Measurements from ENCODE around the gene EAPP.
"Not testable (repeated sequence)": the region's sequence is repeated elsewhere in the genome, so short reads cannot be mapped to it uniquely, and the experiment has no call there.

EAPP gene

DNA sequence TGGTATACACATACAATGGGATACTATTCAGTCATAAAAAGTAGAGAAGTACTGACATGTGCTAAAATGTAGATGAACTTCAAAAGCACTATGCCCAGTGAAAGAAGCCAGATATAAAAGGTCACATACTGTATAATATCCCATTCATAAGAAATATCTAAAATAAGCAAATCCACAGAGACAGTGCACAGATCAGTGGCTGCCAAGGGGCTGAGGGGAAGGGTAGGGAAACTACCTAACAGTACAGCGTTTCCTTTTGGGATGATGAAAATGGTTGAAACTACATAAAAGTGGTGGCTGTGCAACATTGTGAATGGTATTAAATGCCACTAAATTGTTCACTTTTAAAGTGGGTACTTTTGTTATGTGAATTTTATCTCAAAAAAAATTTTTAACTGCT lies 11.9 kb downstream of the EAPP start:
- Histone ChIP-seq H3K27ac (ENCODE audit: low read length) (no peak overlapping the region), H3K4me3 (ENCODE audit: low read length) (no peak overlapping the region), H3K9me3 (ENCODE audit: insufficient read depth, low read depth, low read length) (no peaks in the 10 kb centered on the region), H3K36me3 (ENCODE audit: insufficient read depth, low read depth, low read length) (peaks cover 69% of the 10 kb centered on the region), H3K9ac (ENCODE audit: low read depth, low read length) (no peak overlapping the region), H3K4me1 (ENCODE audit: insufficient read depth, low read length) (no peaks in the 10 kb centered on the region), H3K27me3 (ENCODE audit: insufficient read depth, low read length) (no peaks in the 10 kb centered on the region)

DNA sequence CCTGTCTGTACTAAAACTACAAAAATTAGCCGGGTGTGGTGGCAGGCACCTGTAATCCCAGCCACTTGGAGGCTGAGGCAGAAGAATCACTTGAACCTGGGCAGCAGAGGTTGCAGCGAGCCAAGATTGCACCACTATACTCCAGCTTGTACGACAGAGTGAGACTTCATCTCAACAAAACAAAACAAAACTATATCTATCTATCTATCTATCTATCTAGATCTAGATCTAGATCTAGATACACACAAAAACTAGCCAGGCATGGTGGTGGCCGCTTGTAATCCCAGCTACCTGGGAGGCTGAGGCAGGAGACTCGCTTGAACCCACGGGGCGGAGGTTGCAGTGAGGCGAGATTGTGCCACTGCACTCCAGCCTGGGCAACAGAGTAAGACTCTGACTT lies 15.3 kb downstream of the EAPP start:
- peaks cover 64% of the 10 kb centered on the region for H3K36me3 ChIP-seq (ENCODE audit: insufficient read depth, low read depth, low read length)
- H3K4me3 ChIP-seq (ENCODE audit: low read length); H3K27me3 ChIP-seq (ENCODE audit: insufficient read depth, low read length); H3K4me1 ChIP-seq (ENCODE audit: insufficient read depth, low read length); H3K9ac ChIP-seq (ENCODE audit: low read depth, low read length); H3K9me3 ChIP-seq (ENCODE audit: insufficient read depth, low read depth, low read length); H3K27ac ChIP-seq (ENCODE audit: low read length): not testable (repeated sequence)

DNA sequence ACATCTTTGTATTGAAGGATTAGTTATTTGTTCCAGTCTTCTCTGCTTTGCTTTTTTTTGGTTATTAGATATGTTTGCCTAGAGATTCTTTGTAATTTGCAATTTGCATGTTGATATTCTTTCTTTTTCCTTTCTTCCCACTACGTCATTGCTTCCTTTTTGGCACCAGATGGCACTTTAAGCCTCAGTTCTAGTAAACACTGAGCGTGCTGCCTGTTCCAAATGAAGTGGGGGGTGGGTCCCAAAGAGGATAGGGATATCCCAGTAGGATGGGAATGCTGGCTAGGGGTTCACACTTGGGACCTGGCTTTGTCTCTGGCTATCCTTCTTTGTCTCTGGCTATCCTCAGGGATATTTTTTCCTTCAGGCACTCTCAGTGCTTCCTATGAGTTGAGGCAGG lies 17.0 kb downstream of the EAPP start:
- Histone ChIP-seq H3K9ac (ENCODE audit: low read depth, low read length) (no peak overlapping the region), H3K9me3 (ENCODE audit: insufficient read depth, low read depth, low read length) (no peaks in the 10 kb centered on the region), H3K36me3 (ENCODE audit: insufficient read depth, low read depth, low read length) (peaks cover 64% of the 10 kb centered on the region), H3K4me1 (ENCODE audit: insufficient read depth, low read length) (no peaks in the 10 kb centered on the region), H3K27ac (ENCODE audit: low read length) (no peak overlapping the region), H3K4me3 (ENCODE audit: low read length) (no peak overlapping the region), H3K27me3 (ENCODE audit: insufficient read depth, low read length) (no peaks in the 10 kb centered on the region)

DNA sequence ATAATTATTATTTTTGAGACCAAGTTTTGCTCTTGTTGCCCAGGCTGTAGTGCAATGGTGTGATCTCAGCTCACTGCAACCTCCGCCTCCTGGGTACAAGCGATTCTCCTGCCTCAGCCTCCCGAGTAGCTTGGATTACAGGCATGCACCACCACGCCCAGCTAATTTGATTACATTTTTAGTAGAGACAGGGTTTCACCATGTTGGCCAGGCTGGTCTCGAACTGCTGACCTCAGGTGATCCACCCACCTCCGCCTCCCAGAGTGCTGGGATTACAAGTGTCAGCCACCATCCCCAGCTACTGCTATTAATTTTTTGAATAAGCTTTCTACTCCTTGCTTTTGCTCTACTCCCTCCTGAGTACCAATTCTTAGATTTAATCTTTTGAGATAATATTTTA lies 18.4 kb downstream of the EAPP start:
- H3K4me3 ChIP-seq (ENCODE audit: low read length); H3K27me3 ChIP-seq (ENCODE audit: insufficient read depth, low read length); H3K9ac ChIP-seq (ENCODE audit: low read depth, low read length); H3K9me3 ChIP-seq (ENCODE audit: insufficient read depth, low read depth, low read length); H3K27ac ChIP-seq (ENCODE audit: low read length); H3K4me1 ChIP-seq (ENCODE audit: insufficient read depth, low read length): not testable (repeated sequence)
- H3K36me3 ChIP-seq (ENCODE audit: insufficient read depth, low read depth, low read length): peaks cover 60% of the 10 kb centered on the region

DNA sequence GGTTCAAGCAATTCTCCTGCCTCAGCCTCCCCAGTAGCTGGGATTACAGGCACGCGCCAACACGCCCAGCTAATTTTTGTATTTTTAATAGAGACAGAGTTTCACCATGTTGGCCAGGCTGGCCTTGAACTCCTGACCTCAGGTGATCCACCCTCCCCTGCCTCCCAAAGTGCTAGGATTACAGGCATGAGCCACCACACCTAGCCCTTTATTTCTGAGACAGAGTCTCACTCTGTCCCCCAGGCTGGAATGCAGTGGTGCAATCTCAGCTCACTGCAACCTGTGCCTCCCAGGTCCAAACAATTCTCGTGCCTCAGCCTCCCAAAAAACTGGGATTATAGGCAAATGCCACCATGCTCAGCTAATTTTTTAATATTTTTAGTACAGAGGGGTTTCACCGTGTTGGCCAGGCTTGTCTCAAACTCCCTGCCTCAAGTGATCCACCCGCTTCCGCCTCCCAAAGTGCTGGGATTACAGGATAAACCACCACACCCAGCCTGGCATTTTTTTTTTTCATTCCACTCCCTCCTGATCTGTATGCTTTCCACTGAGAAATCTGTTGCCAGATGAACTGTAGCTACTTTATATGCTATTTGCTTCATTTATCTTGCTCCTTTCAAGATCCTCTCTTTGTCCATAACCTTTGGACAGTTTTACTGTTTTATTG lies 19.1 kb downstream of the EAPP start:
- not testable (repeated sequence) for H3K27ac ChIP-seq (ENCODE audit: low read length); H3K9me3 ChIP-seq (ENCODE audit: insufficient read depth, low read depth, low read length); H3K4me3 ChIP-seq (ENCODE audit: low read length); H3K4me1 ChIP-seq (ENCODE audit: insufficient read depth, low read length); H3K9ac ChIP-seq (ENCODE audit: low read depth, low read length); H3K27me3 ChIP-seq (ENCODE audit: insufficient read depth, low read length)
- H3K36me3 ChIP-seq (ENCODE audit: insufficient read depth, low read depth, low read length): peaks cover 61% of the 10 kb centered on the region

DNA sequence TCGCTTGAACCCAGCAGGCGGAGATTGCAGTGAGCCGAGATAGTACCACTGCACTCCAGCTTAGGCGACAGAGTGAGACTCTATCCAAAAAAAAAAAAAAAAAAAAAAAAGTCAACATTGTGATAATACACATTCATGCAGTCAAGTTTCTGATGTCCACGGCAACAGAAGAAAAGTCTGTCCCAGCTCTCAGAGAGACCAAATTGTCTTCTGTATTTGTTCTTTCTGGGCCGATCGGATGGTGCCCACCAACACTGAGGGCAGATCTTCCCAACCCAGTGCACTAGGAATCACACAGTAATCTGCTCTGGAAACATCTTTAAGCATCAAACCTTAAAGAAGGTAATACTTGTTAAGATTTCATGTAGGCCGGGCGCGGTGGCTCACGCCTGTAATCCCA lies 31.6 kb downstream of the EAPP start:
- H3K36me3 ChIP-seq (ENCODE audit: insufficient read depth, low read depth, low read length): no peaks in the 10 kb centered on the region

DNA sequence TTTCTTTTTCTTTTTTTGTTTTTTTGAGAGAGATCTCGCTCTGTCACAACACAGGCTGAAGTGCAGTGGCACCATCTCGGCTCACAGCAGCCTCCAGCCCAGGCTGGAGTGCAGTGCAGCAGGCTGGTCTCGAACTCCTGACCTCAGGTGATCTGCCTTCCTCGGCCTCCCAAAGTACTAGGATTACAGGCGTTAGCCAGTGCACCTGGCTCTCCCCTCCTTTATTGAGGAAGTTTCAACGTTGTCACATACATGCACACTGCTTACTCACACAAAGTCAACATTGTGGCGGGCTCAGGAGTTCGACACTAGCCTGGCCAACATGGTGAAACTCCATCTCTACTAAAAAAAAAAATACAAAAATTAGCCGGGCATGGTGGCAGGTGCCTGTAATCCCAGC lies 32.0 kb downstream of the EAPP start:
- Histone ChIP-seq H3K27ac (ENCODE audit: low read length) (no peak overlapping the region), H3K4me1 (ENCODE audit: insufficient read depth, low read length) (peaks cover 3% of the 10 kb centered on the region; the same call in 1 of the 2 replicates), H3K9me3 (ENCODE audit: insufficient read depth, low read depth, low read length) (no peaks in the 10 kb centered on the region), H3K4me3 (ENCODE audit: low read length) (no peak overlapping the region), H3K36me3 (ENCODE audit: insufficient read depth, low read depth, low read length) (no peaks in the 10 kb centered on the region), H3K27me3 (ENCODE audit: insufficient read depth, low read length) (no peaks in the 10 kb centered on the region), H3K9ac (ENCODE audit: low read depth, low read length) (no peak overlapping the region)

More for the DNA sequence above, 31.6 kb downstream of the EAPP start:
- H3K9ac ChIP-seq (ENCODE audit: low read depth, low read length): no peak overlapping the region
- no peaks in the 10 kb centered on the region for H3K9me3 ChIP-seq (ENCODE audit: insufficient read depth, low read depth, low read length)
- H3K4me1 ChIP-seq (ENCODE audit: insufficient read depth, low read length): no peaks in the 10 kb centered on the region
- H3K4me3 ChIP-seq (ENCODE audit: low read length): no peak overlapping the region
- H3K27ac ChIP-seq (ENCODE audit: low read length): no peak overlapping the region
- H3K27me3 ChIP-seq (ENCODE audit: insufficient read depth, low read length): no peaks in the 10 kb centered on the region

DNA sequence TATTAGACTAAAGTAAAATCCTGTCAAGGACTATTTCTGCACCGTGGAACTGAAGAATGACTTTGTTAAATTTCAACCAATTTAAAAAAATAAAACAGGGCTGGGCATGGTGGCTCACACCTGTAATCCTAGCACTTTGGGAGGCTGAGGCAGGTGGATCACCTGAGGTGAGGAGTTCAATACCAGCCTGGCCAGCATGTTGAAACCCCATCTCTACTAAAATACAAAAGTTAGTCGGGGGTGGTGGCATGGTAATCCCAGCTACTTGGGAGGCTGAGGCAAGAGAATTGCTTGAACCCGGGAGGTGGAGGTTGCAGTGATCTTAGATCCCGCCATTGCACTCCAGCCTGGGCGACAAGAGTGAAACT lies 34.4 kb downstream of the EAPP start:
- not testable (repeated sequence) for H3K4me3 ChIP-seq (ENCODE audit: low read length); H3K9me3 ChIP-seq (ENCODE audit: insufficient read depth, low read depth, low read length); H3K27ac ChIP-seq (ENCODE audit: low read length); H3K27me3 ChIP-seq (ENCODE audit: insufficient read depth, low read length); H3K4me1 ChIP-seq (ENCODE audit: insufficient read depth, low read length); H3K9ac ChIP-seq (ENCODE audit: low read depth, low read length); H3K36me3 ChIP-seq (ENCODE audit: insufficient read depth, low read depth, low read length)

DNA sequence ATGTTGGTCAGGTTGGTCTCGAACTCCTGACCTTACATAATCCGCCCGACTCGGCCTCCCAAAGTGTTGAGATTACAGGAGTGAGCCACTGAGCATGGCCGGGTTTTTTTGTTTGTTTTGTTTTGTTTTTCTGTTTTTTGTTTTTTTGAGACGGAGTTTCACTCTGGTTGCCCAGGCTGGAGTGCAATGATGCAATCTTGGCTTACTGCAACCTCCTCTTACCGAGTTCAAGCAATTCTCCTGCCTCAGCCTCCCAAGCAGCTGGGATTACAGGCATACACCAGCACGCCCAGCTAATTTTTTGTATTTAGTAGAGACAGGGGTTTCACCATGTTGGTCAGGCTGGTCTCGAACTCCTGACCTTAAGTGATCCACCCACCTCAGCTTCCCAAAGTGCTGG lies 35.5 kb downstream of the EAPP start:
- H3K36me3 ChIP-seq (ENCODE audit: insufficient read depth, low read depth, low read length): not testable (repeated sequence)

DNA sequence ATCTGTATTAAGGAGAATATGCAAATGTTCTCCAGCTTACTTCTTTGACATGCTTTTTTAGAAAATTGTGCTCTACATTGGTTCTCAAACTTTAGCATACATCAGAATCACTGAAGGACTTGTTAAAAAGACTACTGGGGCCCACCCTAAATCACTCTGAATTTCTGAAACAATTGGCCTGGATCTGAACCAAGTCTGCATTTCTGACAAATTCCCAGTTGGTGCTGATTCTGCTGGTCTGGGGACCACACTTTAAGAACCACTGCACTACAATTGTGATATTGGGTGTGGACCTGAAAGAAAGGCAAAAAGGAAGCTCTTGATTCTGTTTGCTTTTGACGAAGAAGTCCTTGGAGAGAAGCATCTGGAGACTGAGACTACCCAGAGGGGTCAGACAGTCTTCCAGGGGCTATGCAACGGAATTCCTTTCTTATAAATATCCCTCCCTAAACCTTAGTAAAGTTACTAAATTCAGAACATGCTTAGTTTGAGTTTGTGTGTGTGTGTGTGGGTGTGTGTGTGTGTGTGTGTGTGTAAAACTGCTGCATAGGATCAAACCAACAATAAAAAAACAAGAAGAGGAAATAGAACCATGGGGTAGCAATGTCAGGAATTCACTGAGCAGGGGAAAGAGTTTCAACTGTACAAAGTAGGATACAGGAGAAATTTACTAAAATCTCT lies 36.8 kb downstream of the EAPP start:
- H3K36me3 ChIP-seq (ENCODE audit: insufficient read depth, low read depth, low read length): no peaks in the 10 kb centered on the region
- H3K4me3 ChIP-seq (ENCODE audit: low read length): no peak overlapping the region
- no peaks in the 10 kb centered on the region for H3K9me3 ChIP-seq (ENCODE audit: insufficient read depth, low read depth, low read length)
- H3K27ac ChIP-seq (ENCODE audit: low read length): no peak overlapping the region
- no peak overlapping the region for H3K9ac ChIP-seq (ENCODE audit: low read depth, low read length)
- no peaks in the 10 kb centered on the region for H3K27me3 ChIP-seq (ENCODE audit: insufficient read depth, low read length)
- H3K4me1 ChIP-seq (ENCODE audit: insufficient read depth, low read length): peaks cover 7% of the 10 kb centered on the region; the same call in 1 of the 2 replicates

More for the DNA sequence above, 35.5 kb downstream of the EAPP start:
- not testable (repeated sequence) for H3K27ac ChIP-seq (ENCODE audit: low read length); H3K9ac ChIP-seq (ENCODE audit: low read depth, low read length); H3K4me3 ChIP-seq (ENCODE audit: low read length); H3K9me3 ChIP-seq (ENCODE audit: insufficient read depth, low read depth, low read length); H3K27me3 ChIP-seq (ENCODE audit: insufficient read depth, low read length); H3K4me1 ChIP-seq (ENCODE audit: insufficient read depth, low read length)

DNA sequence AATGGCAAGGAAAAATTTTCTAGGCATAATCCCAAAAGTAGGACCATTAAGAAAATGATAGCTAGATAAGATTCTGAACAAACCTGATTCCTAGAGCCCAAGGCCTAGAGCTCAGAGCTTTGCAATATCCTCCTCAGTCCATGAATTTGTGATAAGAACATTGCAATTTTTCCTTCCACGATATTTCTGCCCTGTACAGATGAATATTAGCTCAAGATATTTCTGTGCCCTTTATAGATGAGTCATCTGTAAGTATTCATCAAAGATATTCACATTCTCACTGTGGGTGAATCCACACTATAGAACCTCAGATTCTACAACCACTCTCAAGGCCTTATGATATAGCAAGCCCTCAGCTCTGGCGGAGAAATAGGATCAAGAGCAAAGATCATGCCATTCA lies 37.5 kb downstream of the EAPP start:
- no peak overlapping the region for H3K9ac ChIP-seq (ENCODE audit: low read depth, low read length)
- H3K27ac ChIP-seq (ENCODE audit: low read length): no peak overlapping the region
- H3K9me3 ChIP-seq (ENCODE audit: insufficient read depth, low read depth, low read length): no peaks in the 10 kb centered on the region
- H3K4me3 ChIP-seq (ENCODE audit: low read length): no peak overlapping the region
- peaks cover 11% of the 10 kb centered on the region; the same call in 1 of the 2 replicates for H3K4me1 ChIP-seq (ENCODE audit: insufficient read depth, low read length)
- H3K36me3 ChIP-seq (ENCODE audit: insufficient read depth, low read depth, low read length): no peaks in the 10 kb centered on the region
- H3K27me3 ChIP-seq (ENCODE audit: insufficient read depth, low read length): no peaks in the 10 kb centered on the region

DNA sequence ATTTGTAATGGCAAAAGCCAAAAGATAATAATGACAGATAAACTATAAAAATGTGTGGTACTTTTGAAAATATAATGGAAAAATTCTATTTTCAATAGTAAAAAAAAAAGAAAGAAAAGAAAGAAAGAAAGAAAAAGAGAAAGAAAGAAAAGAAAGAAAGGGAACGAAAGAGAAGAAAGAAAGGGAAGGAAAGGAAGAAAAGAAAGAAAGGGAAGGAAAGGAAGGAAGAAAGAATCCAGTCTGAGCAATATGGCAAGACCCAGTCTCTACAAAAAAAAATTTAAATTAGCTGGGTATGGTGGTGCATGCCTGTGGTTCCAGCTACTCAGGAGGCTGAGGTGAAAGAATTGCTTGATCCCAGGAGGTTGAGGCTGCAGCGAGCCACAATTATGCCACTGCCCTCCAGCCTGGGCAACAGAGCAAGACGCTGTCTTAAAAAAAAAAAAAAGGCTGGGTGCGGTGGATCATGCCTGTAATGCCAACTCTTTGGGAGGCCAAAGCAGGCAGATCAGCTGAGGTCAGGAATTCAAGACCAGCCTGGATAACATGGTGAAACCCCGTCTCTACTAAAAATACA lies 38.4 kb downstream of the EAPP start:
- Histone ChIP-seq H3K4me1 (ENCODE audit: insufficient read depth, low read length) (peaks cover 11% of the 10 kb centered on the region; the same call in 1 of the 2 replicates), H3K4me3 (ENCODE audit: low read length) (no peak overlapping the region), H3K36me3 (ENCODE audit: insufficient read depth, low read depth, low read length) (no peaks in the 10 kb centered on the region), H3K9me3 (ENCODE audit: insufficient read depth, low read depth, low read length) (no peaks in the 10 kb centered on the region), H3K27me3 (ENCODE audit: insufficient read depth, low read length) (no peaks in the 10 kb centered on the region), H3K9ac (ENCODE audit: low read depth, low read length) (no peak overlapping the region), H3K27ac (ENCODE audit: low read length) (no peak overlapping the region)

Measured in iPS-20b (cell line).